Activated CD8-positive, alpha-beta T cell treated with anti-CD3 and anti-CD28 coated beads for 36 hours (primary cell): ENCODE data around the gene EMC1. TPM values are rescaled to one million over a fixed set of nuclear protein-coding genes. Genes with fewer than 3 reads are reported as not detected.
"Not testable (repeated sequence)": the region's sequence is repeated elsewhere in the genome, so short reads cannot be mapped to it uniquely, and the experiment has no call there.

Experiments
- ATAC-seq: fragments of 200-7000 bp; cut with Tn5 transposase; one replicate; pipeline ENCODE4 v1.10.0; 2021; ENCODE audit warnings: mild to moderate bottlenecking, moderate library complexity
- CTCF ChIA-PET: fragments of 350-600 bp; sonication (Branson Sonifier 250); formaldehyde crosslinking; loops from one replicate; lab custom pipeline; 2021; ENCODE audit warnings: antibody characterized with exemption; lab: Charles Lee
- POLR2A ChIA-PET: fragments of 350-600 bp; sonication (Branson Sonifier 250); formaldehyde crosslinking; loops from one replicate; lab custom pipeline; 2021; ENCODE audit warnings: antibody characterized with exemption; lab: Charles Lee
- DNase-seq: peaks from one replicate; pipeline ENCODE4 v3.0.0-alpha.2; 2020
- H3K27ac Mint-ChIP-seq: one replicate; pipeline ENCODE4 v1.8.0; 2021; ENCODE audit warnings: mild to moderate bottlenecking, mixed read lengths
- H3K27me3 Mint-ChIP-seq: one replicate; pipeline ENCODE4 v1.8.0; 2021; ENCODE audit warnings: mixed read lengths
- H3K36me3 Mint-ChIP-seq: one replicate; pipeline ENCODE4 v1.8.0; 2021; ENCODE audit warnings: low read depth, mixed read lengths
- H3K4me1 Mint-ChIP-seq: one replicate; pipeline ENCODE4 v1.8.0; 2021; ENCODE audit warnings: low read depth, mixed read lengths
- H3K4me3 Mint-ChIP-seq: one replicate; pipeline ENCODE4 v1.8.0; 2021; ENCODE audit warnings: mild to moderate bottlenecking, moderate library complexity, mixed read lengths
- H3K9me3 Mint-ChIP-seq: one replicate; pipeline ENCODE4 v1.8.0; 2021; ENCODE audit warnings: mixed read lengths
- intact Hi-C: fragments of 100-400 bp; cut with micrococcal nuclease; formaldehyde crosslinking; loops from one replicate; pipeline ENCODE4 v1.10.0; 2022
- total RNA-seq, 2 experiments: library from RNA; stranded (reverse); gene quantifications; one replicate each; pipeline ENCODE4 v1.2.3, GENCODE V29; 2021
- TF ChIP-seq, protein P1 (sequence below): fragments of 200-600 bp; IDR thresholded peaks from one replicate; pipeline ENCODE4 v1.8.0; 2022; ENCODE audit warnings: antibody characterized with exemption, mild to moderate bottlenecking

EMC1 gene
- total RNA-seq, 2 experiments from 2014 or later: 38.3 to 39.5 TPM

DNA sequence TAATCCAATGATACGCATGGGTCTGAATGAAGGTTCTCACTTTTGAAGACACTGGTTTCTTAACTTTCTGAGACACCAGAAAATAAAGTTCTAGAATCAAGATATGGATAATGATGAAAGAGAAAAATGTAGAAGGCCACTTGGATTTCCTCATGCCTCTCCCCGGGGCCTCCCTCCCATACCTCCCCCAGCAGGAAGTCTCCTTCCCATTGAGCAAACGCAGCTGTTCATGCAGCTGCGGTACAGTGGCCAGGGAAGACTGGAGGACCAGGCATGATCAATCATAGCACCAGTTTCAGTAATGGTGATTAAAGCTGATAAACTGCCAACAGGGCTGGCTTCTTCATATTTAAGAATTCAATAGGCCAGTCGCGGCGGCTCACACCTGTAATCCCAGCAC, 30.3 kb downstream of the EMC1 start:
- POLR2A ChIA-PET: interaction anchor here (3.5 kb wide), 1 partner anchor 10 kb away, joined by 19 read pairs; the partner anchor contains the start of gene UBR4
- no peak overlapping the region for H3K4me3 Mint-ChIP-seq
- TF ChIP-seq, protein P1, sequence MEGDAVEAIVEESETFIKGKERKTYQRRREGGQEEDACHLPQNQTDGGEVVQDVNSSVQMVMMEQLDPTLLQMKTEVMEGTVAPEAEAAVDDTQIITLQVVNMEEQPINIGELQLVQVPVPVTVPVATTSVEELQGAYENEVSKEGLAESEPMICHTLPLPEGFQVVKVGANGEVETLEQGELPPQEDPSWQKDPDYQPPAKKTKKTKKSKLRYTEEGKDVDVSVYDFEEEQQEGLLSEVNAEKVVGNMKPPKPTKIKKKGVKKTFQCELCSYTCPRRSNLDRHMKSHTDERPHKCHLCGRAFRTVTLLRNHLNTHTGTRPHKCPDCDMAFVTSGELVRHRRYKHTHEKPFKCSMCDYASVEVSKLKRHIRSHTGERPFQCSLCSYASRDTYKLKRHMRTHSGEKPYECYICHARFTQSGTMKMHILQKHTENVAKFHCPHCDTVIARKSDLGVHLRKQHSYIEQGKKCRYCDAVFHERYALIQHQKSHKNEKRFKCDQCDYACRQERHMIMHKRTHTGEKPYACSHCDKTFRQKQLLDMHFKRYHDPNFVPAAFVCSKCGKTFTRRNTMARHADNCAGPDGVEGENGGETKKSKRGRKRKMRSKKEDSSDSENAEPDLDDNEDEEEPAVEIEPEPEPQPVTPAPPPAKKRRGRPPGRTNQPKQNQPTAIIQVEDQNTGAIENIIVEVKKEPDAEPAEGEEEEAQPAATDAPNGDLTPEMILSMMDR: no peak
- no peak for DNase-seq
- no peaks in the 10 kb centered on the region for H3K9me3 Mint-ChIP-seq
- no peak for ATAC-seq
- no peaks in the 10 kb centered on the region for H3K27me3 Mint-ChIP-seq
- CTCF ChIA-PET: interaction anchor here (1.0 to 1.3 kb wide), 2 partner anchors 9 to 95 kb away, joined by 3 read pairs; no protein-coding TSS in a partner anchor
- H3K4me1 Mint-ChIP-seq: peaks cover 10% of the 10 kb centered on the region
- intact Hi-C loops: no loop called here
- peak overlapping the region; percentile 34 for H3K27ac Mint-ChIP-seq
- peaks cover 62% of the 10 kb centered on the region for H3K36me3 Mint-ChIP-seq

DNA sequence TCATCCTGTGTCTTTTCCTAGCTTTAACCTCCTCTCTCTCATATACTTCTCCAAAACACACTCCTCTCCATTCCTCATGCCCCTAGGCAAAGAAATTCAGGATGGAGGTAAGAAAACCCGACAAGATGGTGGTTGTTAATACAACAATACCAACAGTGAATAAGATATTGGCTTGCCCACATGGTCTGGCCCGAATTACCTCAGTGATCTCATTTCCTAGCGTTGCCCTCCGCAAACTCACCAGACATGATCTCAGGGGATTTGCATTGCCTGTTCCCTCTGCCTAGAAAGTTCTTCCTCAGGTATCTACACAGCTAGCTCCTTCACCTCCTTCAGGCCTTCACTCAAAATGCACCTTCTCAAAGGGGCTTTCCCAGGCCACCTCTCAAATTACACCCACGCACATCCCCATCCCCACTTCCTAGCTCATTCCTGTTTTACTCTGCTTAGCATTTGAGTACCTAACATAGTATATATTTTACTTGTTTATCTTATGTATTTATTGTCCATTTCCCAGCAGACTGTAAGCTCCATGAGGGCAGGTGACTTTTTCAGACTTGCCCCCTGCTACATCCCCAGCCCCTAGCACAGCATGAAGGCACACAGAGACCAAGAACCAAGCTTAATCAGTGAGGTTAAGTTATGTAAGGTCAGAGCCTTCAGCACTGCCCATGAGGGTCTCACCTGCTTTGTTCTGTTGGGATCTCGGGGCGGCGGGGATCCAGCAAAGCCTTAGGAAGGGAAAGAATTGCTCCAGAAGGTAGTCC, 31.1 kb downstream of the EMC1 start:
- intact Hi-C loops: no loop called here
- peak overlapping the region; percentile 63 for H3K27ac Mint-ChIP-seq
- peaks cover 11% of the 10 kb centered on the region for H3K4me1 Mint-ChIP-seq
- H3K9me3 Mint-ChIP-seq: no peaks in the 10 kb centered on the region
- no peak overlapping the region for H3K4me3 Mint-ChIP-seq
- ChIA-PET POLR2A (interaction anchor here (0.8 to 3.5 kb wide), 4 partner anchors 9 to 25 kb away, joined by 3 to 19 read pairs (median 4); partner anchors contain the start of gene UBR4), CTCF (interaction anchor here (0.8 to 1.3 kb wide), 6 partner anchors 9 to 211 kb away, joined by 3 to 4 read pairs (median 3); no protein-coding TSS in a partner anchor)
- TF ChIP-seq, protein P1: no peak
- ATAC-seq (no peak), DNase-seq (no peak)
- H3K27me3 Mint-ChIP-seq: no peaks in the 10 kb centered on the region
- peaks cover 59% of the 10 kb centered on the region for H3K36me3 Mint-ChIP-seq

DNA sequence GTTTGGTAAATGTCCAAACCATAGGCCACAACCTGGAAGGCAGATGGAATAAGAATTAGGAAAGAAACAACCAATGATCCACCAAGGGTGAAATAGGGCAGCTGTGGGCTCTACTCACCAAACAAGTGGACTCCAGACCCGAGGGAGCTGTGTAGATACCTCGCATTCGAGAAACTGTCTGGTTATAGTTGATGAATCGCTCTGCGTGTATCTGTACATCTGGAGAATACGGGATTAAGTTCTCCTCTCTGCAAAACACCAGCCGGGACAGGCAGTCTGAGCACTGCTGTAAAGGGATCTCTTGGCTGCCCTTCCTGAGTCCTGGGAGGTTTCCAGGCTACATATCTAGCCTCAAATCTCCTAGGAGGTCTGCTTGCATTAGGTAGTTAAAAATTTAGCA, 31.9 kb downstream of the EMC1 start:
- H3K27ac Mint-ChIP-seq: peak overlapping the region; percentile 63
- DNase-seq: no peak
- intact Hi-C loops: no loop called here
- H3K4me3 Mint-ChIP-seq: no peak overlapping the region
- no peak for ATAC-seq
- ChIA-PET CTCF (interaction anchor here (1.0 to 1.3 kb wide), 3 partner anchors 8 to 210 kb away, joined by 3 to 4 read pairs (median 3); no protein-coding TSS in a partner anchor), POLR2A (interaction anchor here (0.7 to 3.5 kb wide), 5 partner anchors 8 to 26 kb away, joined by 3 to 19 read pairs (median 3); partner anchors contain the start of gene UBR4)
- H3K9me3 Mint-ChIP-seq: no peaks in the 10 kb centered on the region
- TF ChIP-seq, protein P1: no peak
- H3K4me1 Mint-ChIP-seq: peaks cover 12% of the 10 kb centered on the region
- no peaks in the 10 kb centered on the region for H3K27me3 Mint-ChIP-seq
- H3K36me3 Mint-ChIP-seq: peaks cover 54% of the 10 kb centered on the region

DNA sequence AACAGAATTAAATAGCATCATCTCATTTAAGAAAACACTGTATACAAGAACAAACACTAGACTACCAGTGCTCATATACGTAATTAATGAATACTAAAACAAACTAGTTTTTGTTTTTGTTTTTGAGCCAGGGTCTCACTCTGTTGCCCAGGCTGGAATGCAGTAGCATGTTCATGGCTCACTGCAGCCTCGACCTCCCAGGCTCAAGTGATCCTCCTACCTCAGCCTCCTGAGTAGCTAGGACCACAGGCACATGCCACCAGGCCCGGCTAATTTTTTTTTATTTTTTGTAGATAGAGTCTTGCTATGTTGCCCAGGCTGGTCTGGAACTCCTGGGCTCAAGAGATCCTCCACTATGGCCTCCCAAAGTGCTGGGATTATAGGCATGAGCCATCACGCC, 34.7 kb downstream of the EMC1 start:
- Mint-ChIP-seq H3K27ac (peak overlapping the region; percentile 50), H3K4me1 (peaks cover 36% of the 10 kb centered on the region), H3K36me3 (peaks cover 54% of the 10 kb centered on the region)
- intact Hi-C loops, ATAC-seq, H3K27me3 Mint-ChIP-seq, H3K4me3 Mint-ChIP-seq, DNase-seq, H3K9me3 Mint-ChIP-seq: not testable (repeated sequence)
- CTCF ChIA-PET: interaction anchor here (0.8 to 2.6 kb wide), 3 partner anchors 9 to 20 kb away, joined by 3 to 8 read pairs (median 4); no protein-coding TSS in a partner anchor
- POLR2A ChIA-PET: interaction anchor here (1.1 kb wide), 1 partner anchor 15 kb away, joined by 3 read pairs; no protein-coding TSS in a partner anchor

DNA sequence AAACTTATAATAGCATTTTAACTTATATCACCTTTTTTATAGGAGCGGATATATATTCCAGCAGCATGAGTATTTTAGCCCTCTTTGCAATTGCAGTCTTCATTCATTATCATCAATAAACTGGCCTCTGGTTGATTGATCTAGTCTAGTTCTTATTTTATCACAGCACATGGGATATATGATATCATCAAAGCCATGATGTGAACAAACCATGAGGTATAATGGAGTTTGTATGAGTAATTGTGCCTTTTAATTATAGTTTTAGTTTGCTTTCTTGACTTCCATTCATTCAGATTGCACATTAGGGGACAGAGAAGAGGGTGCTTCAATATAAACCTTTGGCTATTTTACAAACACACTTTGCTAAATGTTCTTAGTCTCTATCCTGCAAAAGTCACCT, 37.7 kb downstream of the EMC1 start:
- DNase-seq (no peak), ATAC-seq (no peak)
- peak overlapping the region; percentile 3 for H3K4me3 Mint-ChIP-seq
- POLR2A ChIA-PET: no interaction called here
- no peaks in the 10 kb centered on the region for H3K9me3 Mint-ChIP-seq
- TF ChIP-seq, protein P1: no peak
- no peaks in the 10 kb centered on the region for H3K27me3 Mint-ChIP-seq
- intact Hi-C loops: no loop called here
- H3K4me1 Mint-ChIP-seq: peaks cover 35% of the 10 kb centered on the region
- H3K36me3 Mint-ChIP-seq: peaks cover 47% of the 10 kb centered on the region
- peak overlapping the region; percentile 56 for H3K27ac Mint-ChIP-seq
- CTCF ChIA-PET: no interaction called here
